NB4 (cell line): ENCODE measurements around the gene AKNA.

ENCODE experiments used
- DNase-seq: peaks from one replicate; pipeline ENCODE4 v3.0.0; 2010; ENCODE audit warnings: low read depth
- H3K4me3 ChIP-seq: one replicate; pipeline ENCODE4 v1.5.1; 2011; ENCODE audit warnings: mild to moderate bottlenecking, low read depth, low read length, moderate library complexity
- MYC ChIP-seq: IDR thresholded peaks from 2 replicates; pipeline ENCODE4 v1.6.1; 2011; ENCODE audit warnings: low read depth, low read length
- POLR2A ChIP-seq: IDR thresholded peaks from 2 replicates; pipeline ENCODE4 v1.6.1; 2011; ENCODE audit warnings: mild to moderate bottlenecking; ENCODE audit not compliant: insufficient read length; ENCODE audit errors: extremely low read depth
- TF ChIP-seq, protein P1 (sequence below): IDR thresholded peaks from one replicate; pipeline ENCODE4 v1.5.1; 2012; ENCODE audit warnings: low read depth, low read length
- TF ChIP-seq, protein P2 (sequence below): IDR thresholded peaks from 2 replicates; pipeline ENCODE4 v1.6.1; 2011; ENCODE audit warnings: low read depth, low read length

The AKNA gene

DNA sequence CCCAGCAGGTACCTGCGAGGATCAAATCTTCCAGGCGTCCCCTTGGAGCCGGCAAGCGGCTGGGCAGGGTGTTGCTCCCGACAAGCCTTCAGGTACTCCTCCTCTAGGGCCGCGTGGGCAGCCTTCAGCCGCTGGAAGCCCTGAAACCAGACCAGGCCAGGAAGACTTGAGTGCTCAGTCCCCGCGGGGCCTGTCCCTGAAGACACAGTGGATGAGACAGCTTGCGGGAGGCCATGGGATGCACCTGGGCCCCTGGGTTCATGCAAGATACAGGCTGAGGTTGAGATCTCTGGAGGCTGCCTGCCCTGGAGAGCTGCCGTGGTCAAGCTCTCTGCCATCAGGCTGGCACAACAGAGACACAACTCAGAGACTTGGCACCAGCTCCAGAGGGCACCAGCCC lies 25.4 kb downstream of the AKNA start:
- TF ChIP-seq, protein P1, sequence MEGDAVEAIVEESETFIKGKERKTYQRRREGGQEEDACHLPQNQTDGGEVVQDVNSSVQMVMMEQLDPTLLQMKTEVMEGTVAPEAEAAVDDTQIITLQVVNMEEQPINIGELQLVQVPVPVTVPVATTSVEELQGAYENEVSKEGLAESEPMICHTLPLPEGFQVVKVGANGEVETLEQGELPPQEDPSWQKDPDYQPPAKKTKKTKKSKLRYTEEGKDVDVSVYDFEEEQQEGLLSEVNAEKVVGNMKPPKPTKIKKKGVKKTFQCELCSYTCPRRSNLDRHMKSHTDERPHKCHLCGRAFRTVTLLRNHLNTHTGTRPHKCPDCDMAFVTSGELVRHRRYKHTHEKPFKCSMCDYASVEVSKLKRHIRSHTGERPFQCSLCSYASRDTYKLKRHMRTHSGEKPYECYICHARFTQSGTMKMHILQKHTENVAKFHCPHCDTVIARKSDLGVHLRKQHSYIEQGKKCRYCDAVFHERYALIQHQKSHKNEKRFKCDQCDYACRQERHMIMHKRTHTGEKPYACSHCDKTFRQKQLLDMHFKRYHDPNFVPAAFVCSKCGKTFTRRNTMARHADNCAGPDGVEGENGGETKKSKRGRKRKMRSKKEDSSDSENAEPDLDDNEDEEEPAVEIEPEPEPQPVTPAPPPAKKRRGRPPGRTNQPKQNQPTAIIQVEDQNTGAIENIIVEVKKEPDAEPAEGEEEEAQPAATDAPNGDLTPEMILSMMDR = no peak
- TF ChIP-seq POLR2A = no peak
- TF ChIP-seq, protein P2, sequence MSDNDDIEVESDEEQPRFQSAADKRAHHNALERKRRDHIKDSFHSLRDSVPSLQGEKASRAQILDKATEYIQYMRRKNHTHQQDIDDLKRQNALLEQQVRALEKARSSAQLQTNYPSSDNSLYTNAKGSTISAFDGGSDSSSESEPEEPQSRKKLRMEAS = no peak
- TF ChIP-seq MYC = no peak
- no peak for DNase-seq
- H3K4me3 ChIP-seq = no peak overlapping the region

DNA sequence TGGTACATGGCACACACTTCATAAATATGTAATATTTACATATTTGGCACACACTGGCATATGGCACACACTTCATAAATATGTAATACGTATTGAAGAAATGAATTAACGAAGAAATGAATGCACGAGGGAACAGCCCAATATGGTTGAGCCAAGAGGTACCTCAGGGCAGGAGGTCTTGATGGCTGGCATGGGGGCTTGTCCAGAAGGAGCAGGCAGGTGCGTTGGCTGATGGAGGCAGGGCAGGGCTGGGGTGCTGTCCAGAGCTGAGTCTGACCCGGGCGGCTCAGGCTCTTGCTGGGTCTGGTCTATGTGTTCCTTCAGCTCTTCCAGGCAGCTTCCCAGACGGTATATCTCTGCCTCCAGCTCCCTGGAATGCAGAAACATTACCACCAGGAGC lies 26.2 kb downstream of the AKNA start:
- H3K4me3 ChIP-seq = no peak overlapping the region
- no peak for DNase-seq
- TF ChIP-seq, protein P2 = no peak
- TF ChIP-seq MYC (no peak), POLR2A (no peak)
- TF ChIP-seq, protein P1 = no peak

DNA sequence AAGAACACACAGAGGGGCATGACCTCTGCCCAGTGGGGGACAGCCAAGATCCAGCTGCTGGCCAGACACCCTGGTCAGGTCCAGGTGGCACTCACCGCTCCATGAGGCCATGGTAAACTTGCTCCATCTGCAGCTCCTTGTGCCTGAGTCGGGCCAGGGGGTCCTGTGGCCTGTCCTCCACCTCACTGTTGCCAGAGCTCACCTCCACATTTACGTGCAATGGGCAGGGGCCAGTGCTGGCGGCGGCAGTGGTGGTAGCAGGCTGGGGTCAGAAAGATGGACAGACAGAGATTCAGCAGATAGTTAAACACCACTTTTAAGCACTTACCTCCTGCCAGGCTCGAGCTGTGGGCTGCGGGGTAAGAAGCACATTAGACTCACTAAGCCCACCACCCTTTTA lies 28.0 kb downstream of the AKNA start:
- no peak overlapping the region for H3K4me3 ChIP-seq
- TF ChIP-seq MYC (no peak), POLR2A (no peak)
- TF ChIP-seq, protein P2 = no peak
- TF ChIP-seq, protein P1 = no peak
- DNase-seq = no peak

DNA sequence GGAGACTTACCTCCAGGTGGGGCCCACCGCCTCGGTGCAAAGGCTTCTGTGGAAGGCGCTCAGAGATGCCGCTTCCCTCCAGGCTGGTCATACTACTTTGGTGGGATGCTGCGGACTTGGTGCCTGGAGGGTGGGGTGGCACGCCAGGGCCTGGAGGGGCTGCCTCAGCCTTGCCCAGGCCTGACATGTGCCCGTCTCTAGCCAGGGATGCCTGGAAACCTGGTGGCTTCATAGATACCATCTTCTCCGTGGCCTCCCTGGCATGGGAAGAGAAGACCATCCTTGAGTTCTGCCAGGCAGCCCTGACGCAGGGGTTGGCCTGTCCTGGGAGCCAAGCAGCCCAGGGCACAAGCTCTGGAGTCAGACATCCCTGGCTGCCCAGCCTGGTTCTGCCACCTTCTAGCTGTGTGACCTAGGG lies 29.9 kb downstream of the AKNA start:
- TF ChIP-seq, protein P1 = no peak
- TF ChIP-seq MYC (no peak), POLR2A (no peak)
- TF ChIP-seq, protein P2 = no peak
- H3K4me3 ChIP-seq = no peak overlapping the region
- no peak for DNase-seq

DNA sequence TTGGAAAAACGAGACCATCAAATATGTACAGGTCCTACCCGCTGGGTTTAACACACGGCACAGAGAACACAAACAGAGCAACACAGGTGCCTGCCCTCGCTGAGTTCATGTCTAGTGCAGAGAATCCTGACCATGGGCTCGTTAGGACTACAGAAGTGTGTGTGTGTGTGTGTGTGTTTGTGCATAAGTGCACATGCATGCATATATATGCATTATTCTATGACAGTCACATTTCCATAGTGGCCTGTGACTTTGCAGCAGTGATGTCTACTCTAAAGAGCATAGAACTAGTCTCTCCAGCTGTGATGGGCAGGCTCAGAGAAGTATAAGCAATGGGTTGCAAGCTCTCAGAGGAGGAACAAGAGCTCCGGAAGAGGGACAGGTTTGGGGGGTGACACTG lies 30.4 kb downstream of the AKNA start:
- DNase-seq = no peak
- TF ChIP-seq MYC (no peak), POLR2A (no peak)
- TF ChIP-seq, protein P1 = no peak
- TF ChIP-seq, protein P2 = no peak
- H3K4me3 ChIP-seq = no peak overlapping the region

DNA sequence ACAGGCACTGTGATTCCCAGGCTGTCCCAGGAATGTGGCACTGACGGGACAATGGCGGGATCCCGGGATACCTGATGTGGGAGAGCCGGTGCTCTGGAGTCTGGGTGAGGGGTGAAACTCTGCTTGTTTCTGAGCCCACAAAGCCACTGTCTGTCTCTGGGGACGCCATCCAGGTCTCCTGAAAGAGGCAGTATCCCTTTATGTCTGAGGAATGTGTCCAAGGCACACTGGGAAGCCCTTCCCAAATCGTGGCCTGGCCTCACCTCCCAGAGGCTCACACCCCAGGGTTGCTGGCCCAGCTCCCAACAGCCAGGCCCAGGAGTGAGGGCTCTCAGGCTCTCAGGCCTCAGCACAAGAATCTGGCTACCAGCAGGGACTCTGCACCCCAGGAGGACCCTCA lies 31.0 kb downstream of the AKNA start:
- H3K4me3 ChIP-seq = no peak overlapping the region
- TF ChIP-seq POLR2A = no peak
- TF ChIP-seq, protein P1 = no peak
- no peak for TF ChIP-seq MYC
- TF ChIP-seq, protein P2 = no peak
- no peak for DNase-seq
